Glomerular visceral epithelial cell (primary cell): ENCODE measurements around the gene TASP1.

Experiments used
- DNase-seq: peaks from one replicate; pipeline ENCODE4 v3.0.0-alpha.2; 2016; ENCODE audit errors: extremely low spot score

Gene TASP1

DNA sequence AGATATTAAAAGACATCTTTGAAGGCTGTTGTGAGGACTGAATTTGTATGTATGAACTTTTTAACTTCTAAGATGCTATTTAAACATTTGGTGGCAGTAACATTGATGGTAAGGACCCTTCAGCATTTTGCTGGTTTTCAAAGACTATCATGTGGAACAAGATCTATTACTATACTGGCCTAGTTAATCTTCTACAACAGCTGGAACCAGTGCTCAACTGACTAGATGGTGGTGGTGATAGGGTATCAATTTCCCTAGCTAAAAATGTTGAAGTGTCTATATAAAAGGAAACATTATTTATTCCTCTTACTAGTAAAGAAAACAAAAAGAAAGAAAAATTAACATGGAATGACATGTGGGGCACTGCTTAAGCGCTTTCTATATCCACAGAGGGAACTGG, 195.7 kb downstream of the TASP1 start:
- DNase-seq, result no peak

DNA sequence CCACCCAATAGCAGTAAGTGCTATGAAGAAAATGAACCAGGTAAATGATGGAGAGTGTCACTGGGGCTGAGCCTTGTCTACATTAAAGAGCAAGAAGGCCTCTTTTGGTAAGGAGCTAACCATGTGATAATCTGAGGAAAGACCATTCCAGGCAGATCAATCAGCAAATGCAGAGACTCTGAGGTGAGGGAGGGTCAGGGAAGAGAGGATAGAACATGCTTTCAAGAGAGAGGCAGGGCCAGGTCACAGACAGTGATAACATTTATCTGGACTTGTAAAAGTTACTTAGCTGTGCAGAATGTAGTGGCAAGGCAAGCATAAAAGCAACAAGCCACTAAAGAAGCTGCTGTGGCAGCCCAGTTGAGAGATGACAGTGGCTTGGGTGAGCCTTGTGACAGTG, 197.3 kb downstream of the TASP1 start:
- no peak for DNase-seq

DNA sequence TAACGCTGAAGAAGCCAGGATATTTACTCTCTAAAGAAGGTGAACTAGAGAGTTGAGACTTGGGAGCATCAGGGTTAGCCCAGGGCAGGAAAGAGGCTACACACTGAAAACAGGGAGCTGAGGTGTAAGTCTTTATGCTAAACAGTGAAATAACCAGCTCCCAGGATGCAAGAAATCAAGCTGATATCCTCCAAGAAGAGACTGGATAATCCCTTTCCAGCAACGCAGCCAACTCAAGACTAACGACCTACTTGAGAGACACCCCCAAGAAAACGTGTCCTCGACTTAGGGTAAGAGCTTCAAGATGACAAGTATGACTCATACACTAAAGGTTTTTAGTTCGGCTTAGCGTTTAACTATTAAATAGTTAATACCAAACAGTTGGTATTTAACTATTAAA, 202.2 kb downstream of the TASP1 start:
- peak; percentile 56 for DNase-seq

DNA sequence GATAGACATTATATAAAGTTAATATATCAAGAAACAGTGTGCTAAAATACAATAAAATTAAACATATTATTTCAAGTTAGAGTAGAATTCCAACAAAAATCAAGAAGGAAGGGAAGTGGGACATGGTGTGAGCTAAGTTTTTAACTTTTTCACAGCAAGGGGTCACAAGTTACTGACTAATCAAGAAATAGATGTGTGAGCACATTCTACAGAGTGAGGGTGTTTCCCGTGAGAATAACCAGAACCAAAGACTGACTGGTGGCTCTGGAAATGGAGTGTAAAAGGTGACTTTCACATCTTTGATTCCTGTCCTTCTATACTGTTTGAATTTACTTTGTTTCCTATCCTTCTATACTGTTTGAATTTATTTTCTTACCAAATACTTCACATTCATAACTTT, 206.6 kb downstream of the TASP1 start:
- no peak for DNase-seq

DNA sequence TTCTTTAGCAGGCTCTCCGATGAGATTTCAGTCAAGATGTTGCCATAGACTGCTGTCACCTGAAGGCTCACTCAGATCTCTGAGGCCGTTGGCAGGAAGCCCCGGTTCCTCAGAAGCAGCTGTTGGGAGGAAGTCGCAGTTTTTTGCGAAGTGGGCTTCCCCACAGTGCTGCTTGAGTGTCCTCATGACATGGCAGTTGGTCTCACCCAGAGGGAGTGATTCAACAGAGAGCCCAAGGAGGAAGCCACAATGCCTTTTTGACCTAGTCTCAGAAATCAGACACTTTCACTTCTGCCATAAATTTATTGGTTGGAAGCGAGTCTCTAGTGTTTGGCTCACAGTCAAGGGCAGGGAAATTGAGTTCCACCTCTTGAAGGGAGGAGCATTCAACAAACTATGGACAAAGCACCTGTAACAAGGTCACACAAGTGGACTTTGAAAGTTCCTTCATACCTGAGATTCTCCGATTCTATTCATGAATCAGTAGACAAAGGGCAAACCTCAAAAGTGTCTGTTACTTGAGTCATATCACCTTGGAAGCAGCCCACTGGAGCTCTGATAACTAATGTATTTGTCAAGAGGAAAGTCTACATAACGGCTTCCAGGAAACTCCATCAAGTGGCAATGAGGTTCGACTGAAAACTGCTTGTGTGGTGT, 208.3 kb downstream of the TASP1 start:
- peak; percentile 70 for DNase-seq

DNA sequence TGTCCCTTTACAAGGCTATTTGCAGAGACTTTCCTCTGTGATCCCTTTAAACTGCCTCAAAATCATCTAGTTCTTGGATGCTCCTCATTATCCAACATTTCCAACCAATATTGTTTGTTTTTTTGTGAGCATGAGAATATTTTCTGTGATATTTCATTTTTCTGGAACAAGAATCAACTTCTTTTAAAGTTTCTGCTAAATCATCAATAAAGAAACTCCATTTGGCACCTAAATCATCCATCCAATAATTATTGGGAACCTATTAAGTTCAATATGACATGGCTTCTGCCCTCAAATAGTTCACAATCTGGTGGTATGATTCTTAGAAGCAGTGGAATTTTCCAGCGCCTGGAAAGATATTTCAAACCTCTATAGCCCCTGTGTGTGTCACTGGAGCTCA, 210.0 kb downstream of the TASP1 start:
- no peak for DNase-seq

DNA sequence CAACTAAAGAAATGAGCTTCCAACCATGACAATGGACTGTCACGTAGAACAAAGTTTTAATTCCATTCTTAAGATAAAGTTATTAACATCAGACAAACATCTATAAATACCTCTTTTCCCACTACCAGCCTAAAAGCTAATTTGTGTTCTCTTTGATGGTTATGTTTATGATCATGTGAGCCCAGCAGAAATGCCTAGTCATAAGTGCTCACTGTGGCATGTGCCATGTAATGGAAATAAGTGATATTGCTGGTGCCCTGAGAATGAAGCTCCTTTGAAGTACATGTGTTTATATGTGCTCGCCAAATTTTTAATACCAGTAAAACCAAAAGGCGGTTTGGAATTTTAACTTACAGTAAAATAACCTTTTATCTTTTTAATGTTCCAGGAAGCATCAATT, 211.9 kb downstream of the TASP1 start:
- no peak for DNase-seq

DNA sequence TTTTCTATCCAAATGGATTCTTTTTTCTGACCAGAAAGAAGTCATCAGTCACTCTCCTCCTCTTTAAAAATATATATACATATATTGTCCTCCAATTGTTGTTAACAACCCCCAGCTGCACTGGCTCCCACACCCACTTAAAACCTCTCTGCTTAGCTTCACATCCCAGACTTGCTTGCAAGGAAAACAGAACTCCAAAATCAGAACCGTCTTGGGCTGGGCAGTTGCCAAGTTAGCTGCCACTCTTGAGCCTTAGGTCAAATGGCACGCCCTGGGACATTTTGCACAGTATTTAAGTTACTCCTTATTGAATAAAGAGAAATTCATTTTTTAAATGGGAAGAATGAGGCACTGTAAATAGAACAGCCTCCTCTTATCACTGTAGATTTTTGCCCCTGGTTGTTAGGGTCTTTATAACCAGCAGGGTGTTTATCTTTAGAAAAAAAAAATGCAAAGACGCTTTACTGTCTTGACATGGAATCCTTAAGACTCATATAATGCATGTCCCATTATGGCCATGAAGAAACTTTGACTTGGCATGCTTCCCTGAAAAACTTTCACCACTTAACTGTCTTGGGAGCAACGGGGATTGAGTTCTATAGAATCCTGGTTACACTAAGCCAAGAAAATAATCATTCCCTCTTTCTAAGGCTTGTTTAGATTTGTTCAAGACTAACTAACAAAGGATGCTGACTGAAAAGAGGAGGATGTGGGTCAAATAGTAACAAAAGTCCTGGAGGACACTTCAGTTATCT, 213.2 kb downstream of the TASP1 start:
- DNase-seq, result no peak

DNA sequence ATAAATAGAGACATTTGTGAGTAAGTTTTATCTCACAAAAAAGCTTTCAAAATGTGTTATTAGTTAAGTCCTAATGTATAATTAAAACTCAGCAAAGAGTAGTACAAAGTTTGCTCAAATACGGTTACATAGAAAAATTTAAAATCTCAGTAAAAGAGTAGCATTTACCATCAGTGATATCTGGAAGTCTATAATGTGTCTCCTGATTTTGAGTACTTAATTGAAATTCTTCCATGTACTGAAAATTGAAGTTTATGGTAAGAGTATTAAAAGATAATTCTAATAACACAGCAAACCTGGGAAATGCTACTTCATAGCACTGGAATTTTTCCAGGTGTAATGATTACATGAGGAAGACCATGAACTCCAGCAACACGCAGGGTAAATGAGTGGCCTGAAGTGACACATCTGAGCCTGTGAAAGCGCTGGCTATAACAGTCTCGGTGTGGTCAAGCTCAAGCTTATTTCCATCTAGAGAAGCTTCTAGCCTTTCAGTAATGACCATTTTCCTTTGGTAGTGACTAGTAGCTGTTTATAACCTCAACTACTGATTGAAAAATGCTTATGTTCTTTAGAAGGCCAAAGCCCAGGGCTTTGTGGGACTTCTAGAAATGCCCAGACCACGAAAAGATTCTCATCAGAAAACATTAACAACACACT, 214.4 kb downstream of the TASP1 start:
- peak; percentile 39 for DNase-seq

DNA sequence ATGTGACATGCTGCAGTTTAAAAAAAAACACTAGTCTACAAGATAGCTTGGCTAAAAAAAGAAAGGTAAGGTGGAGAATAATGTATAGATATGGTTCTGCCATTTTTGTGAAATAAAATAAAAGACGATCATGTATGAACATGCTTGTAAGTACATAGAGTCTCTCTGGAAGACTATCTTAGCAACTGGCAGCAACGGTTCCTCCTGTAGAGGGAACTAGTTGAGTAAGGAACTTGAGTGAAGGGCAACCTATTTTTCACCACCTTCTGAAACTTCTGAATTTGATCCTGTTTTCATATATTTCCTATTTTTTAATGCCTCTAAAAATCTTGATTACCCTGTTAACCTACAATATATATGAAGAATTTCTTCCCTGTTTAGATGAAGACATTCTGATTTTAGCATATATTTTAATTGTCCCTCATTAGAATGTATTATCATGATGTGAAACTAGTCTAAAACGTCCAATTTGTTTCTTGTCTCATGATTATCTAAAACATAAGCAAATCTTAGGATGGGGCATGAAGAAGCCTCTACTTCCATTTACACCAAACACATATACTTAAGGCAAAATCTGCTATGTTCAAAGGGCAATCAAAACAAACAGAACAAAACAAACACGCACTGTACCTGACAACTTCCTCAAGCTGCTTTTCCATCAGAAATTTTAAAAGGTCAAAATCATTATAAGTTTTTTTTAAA, 215.1 kb downstream of the TASP1 start:
- no peak for DNase-seq

DNA sequence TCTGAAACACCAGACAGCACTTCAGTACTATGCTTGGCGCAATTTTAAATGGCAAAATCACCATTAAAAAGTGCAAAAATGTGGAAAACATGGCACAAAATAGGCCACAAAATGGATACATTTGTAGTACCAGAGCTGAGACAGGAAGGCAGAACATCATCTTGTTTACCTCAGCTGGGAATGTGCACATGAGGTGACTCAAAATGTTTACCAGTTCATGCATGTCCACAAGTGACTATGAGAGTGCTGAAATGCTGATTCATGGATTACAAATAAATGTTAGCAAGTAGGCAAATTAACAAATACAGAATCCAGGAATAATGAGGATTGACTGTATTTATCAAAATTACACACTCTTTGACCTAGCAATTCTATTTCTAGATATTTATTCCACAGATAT, 216.1 kb downstream of the TASP1 start:
- no peak for DNase-seq

DNA sequence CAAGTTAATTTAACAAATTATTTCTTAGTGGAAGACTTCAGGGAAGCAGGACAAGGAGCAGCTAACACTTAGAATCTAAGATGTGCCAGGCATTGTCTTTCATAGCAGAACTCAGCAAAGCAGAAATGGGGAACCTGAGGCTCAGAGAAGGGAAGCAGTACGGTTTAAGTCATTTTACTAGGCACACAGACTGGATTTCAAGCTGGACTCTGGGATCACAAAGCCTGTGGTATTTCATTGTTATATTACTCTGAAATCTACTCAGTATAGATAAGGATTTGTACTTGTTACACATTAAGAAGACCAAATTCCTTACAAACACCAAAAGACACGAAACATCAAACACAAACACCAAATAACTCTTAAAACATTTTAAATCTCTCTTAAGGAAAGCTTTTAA, 218.1 kb downstream of the TASP1 start:
- no peak for DNase-seq

DNA sequence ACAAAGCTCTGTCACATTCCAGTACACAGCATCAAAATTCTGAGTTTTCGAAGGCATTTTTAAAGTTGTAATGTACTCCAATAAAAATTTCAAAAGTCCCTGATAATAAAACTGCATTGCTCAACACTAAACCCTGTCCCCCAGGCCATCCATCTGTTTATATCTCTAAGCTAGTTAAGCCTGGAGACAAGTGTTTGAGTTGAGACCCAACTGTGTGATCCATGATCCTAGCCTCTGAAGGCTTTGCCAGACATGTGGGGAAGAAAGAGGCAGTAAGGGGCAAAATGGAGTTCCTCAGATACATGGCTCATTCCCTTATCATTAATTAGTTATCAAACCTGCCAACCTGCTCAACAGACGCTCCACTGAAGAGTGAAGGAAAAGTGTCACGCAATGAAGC, 219.3 kb downstream of the TASP1 start:
- DNase-seq, result no peak

DNA sequence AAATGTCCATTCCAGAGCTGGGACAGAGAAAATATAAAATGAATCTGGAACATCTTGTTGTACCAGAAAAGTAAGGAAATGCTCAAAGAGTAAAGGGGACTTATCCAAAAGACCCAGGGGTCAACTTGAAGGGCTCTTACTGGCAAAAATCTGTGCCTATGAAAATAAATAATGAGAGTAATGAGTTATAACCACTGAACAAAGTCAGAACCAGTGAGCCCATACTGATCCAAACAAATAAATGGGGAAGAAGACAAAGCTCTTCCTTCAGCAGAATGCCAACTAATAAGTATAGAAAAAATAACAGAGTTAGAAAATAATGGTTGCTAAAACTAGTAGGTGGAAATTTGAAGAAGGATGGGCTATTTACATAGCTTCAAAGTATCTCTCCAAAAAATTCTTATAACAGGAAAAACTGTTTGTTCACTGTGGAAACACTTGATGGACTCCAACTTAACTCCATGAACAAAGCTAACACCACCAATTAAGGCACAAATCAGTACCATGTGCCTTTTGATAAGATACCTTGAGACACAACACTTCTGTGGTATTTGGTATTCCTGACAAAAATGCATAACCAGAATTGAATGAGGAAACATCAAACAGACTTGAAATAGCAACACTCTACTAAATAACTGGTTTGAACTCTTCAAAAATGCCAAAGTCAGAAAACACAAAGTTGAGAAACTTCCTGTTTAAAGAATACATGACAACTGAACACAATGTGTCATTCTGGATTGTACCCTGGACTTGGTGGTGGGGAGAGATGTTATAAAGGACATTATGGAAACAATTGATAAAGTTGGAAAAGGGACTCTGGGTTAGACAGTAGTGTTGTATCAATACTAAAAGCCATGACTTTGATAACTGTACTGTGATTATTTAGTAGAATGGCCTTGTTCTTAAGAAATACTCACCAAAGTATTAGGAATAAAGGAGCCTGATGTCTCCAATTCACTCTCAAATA, 220.2 kb downstream of the TASP1 start:
- DNase-seq, result no peak

DNA sequence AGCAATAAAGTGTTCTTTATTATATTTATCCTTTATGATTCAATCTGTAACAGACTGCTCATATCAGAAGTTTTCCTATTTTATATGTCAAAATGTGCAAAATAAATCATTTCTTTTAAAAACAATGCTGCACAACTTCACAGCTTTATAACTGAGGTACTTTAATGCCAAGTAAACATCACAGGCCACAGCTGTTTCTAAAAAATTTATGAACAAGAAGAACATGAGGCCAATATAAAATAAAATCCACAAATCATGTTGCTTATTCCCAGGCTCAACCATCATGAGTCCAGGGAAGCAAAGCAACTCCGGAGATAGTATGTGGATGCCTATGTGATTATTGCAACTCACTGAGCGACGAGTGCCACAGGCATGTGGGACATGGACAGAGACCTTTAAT, 222.2 kb downstream of the TASP1 start:
- DNase-seq, result no peak

DNA sequence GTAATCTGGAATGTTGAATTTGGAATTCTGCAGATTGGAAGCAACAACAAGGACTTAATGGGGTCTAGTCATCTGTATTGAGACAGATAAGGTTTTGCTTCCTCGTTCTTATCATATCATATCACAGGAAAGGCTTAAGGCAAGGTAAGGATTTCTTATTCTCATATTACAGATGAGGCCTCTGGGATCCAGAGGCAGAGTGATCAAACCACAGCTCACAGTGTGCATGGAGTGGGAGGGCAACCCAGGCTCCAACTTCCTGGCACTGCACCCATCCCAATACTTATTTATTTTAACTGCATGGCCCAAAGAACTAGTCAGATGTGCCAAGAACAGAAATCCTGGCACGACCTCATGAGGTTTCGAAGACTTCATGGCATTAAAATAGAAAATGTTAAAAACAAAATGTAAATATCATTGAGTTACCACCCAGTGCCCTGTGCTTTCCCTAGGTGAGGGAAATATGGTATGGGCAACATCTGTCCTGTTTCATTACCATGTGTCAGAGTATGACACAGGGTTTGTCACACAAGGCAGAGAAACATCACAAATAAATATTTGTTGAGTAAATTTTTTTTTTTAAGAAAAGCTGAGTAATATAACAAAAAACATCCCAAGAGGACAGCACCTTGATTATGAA, 225.8 kb downstream of the TASP1 start:
- DNase-seq, result no peak

DNA sequence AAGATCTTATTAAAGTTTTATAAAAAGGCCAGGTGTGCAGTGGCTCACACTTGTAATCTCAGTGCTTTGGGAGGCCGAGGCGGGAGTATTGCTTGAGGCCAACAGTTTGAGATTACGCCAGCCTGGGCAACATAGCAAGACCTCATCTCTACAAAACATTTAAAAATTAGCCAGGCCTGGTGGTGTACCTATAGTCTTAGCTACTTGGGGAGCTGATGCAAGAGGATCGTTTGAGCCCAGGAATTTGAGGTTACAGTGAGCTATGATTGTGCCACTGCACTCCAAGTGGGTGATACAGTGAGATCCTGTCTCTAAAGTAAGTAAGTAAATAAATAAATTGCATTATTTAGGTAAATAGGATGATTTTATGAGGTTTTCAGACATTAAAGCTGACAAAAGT, 234.4 kb downstream of the TASP1 start:
- DNase-seq, result no peak

DNA sequence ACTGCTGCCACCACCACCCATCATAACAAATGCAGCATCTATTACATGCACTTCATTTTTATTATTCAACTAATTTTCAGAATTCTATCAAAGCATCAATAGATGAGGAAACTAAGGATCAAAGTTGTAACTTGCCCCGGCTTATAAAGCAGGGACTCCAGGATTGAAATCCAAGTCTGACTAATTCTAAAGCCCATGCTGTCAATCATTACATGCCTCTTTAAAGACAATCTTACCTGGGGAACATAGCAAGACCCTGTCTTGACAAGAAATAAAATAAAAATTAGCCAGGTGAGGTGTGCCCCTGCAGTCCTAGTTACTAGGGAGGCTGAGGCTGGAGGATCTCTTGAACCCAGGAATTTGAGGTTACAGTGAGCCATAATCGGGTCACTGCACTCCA, 235.3 kb downstream of the TASP1 start:
- no peak for DNase-seq

DNA sequence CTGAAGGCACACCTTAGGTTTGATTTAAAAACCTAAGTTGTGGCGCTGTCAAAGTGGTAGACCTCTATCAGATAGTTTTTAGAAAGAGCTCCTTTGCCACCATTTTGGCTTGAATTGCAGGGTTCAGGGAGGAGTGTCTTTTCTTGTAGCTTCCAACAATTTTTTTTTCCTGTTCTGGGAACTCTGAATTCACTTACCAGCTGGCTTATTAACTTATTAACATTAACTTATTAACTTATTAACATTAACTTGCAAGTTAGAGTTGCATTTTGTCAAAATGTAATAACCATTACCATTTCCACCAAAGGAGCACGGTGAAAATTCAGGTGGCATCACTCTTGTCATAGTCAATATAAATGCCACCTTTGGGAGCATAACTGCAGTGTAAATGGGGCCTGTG, 235.7 kb downstream of the TASP1 start:
- no peak for DNase-seq

DNA sequence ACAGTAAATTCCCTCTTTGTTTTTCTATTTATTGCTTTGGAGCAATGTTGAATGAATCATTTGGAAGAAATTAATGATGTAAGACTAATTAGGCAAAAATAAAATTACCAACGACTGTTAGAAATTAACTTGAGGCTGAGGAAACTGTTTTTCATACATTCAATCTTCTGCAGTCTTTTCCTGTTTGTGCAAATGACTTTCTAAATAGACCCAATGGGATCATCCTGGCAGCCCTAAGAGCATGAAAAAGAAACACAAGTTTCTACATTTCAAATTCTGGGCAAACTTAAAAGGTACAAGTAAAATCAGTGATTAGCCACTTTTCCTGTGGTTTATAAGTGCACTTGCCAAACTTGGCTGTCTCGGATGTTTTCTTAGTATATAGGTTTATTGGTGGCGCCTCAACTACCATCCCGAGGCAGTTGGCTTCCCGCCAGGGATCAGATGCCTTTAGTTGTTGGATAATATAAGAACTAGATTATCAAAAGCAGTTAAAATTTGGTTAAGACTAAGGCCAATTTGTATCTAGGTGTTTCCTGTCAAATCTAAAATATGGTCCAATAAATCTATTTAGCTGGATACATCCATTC, 236.5 kb downstream of the TASP1 start:
- no peak for DNase-seq

DNA sequence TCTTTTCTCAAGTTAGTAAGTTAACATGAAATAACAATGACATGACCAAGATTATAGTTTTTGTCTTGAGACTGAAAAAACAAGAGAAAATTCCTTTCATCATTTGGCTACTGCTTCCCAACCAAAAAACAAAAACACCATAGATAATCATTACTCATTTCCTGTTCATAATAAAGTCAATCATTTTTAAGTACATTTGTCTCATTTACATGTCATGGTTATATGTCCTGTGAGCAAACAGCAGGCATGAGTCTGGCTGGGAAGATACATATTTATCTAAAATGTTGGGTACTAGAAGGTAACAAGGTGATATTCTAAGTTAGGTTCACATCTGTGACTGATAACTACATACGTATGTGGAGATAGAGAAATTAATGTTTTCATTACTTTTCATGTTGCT, 237.1 kb downstream of the TASP1 start:
- no peak for DNase-seq
